Measurements from ENCODE around the gene APPL2. TPM values are rescaled to one million over a fixed set of nuclear protein-coding genes. Genes with fewer than 3 reads are reported as not detected.

The APPL2 gene
- total and polyA plus RNA-seq, 2 donors (not counting 1 experiment from before 2014, with no cell fraction given), result 20.5 to 58.3 TPM

GRCh38 chr12:105220929-105221290, 15.1 kb downstream of the APPL2 start:
- no peak overlapping the region for H3K27ac Mint-ChIP-seq
- ChIA-PET CTCF (interaction anchor here (1.2 kb wide), 1 partner anchor 1112 kb away, joined by 3 read pairs; no protein-coding TSS in a partner anchor), POLR2A (no interaction called here)
- WGBS (ENCODE audit: insufficient coverage), result 100% methylated on average over 1 of the region's 3 CpGs
- TF ChIP-seq CTCF (IDR thresholded peaks at IDR 0.05) (no peak), EZH2 (IDR thresholded peaks at IDR 0.05; ENCODE audit: borderline replicate concordance, insufficient read depth, low read depth, low read length, poor library complexity, severe bottlenecking) (no peak)
- ATAC-seq (ENCODE audit: low read depth) (no peak), DNase-seq (no peak)
- Histone ChIP-seq H3K4me3 (ENCODE audit: control extremely low read depth in 1 of 5, extremely low read depth in 1 of 5, insufficient read depth in 1 of 5, low read depth in 2 of 5, low read length in 4 of 5) (no peak overlapping the region), H3K36me3 (replicated peaks in 1 of 2; ENCODE audit: control extremely low read depth in 1 of 2, control insufficient read depth in 1 of 2, extremely low read depth in 1 of 2, insufficient read depth in 2 of 2, low read length in 1 of 2) (peaks cover 4 to 66% of the 10 kb centered on the region in 2 experiments), H4K20me1 (ENCODE audit: control insufficient read depth, insufficient read depth, low read length, poor library complexity, severe bottlenecking) (peaks cover 43% of the 10 kb centered on the region), H3K9ac (ENCODE audit: low read length) (no peak overlapping the region), H3K9me3 (ENCODE audit: control extremely low read depth in 1 of 3, control insufficient read depth in 2 of 3, insufficient read depth in 1 of 3, low read length in 2 of 3) (no peaks in the 10 kb centered on the region), H3K27ac (ENCODE audit: low read length in 2 of 2) (no peak overlapping the region), H3K27me3 (replicated peaks in 1 of 4; ENCODE audit: control extremely low read depth in 1 of 4, control insufficient read depth in 3 of 4, insufficient read depth in 4 of 4, low read length in 3 of 4) (no peaks in the 10 kb centered on the region), H3K4me1 (ENCODE audit: control insufficient read depth in 2 of 2, insufficient read depth in 2 of 2, low read length in 2 of 2) (peaks cover 3 to 6% of the 10 kb centered on the region in 2 donors), H3K79me2 (ENCODE audit: control insufficient read depth, insufficient read depth, low read length) (peaks cover 31% of the 10 kb centered on the region), H2AFZ (ENCODE audit: insufficient read depth, low read depth, low read length, poor library complexity, severe bottlenecking) (no peak overlapping the region), H3K4me2 (replicated peaks; ENCODE audit: low read depth, low read length, poor library complexity, severe bottlenecking) (no peak overlapping the region)
- no peaks in the 10 kb centered on the region for H3K27me3 Mint-ChIP-seq
- no peaks in the 10 kb centered on the region for H3K9me3 Mint-ChIP-seq (ENCODE audit: insufficient read depth)
- no peak overlapping the region for H3K4me3 Mint-ChIP-seq
- intact Hi-C loops (cut with micrococcal nuclease), result no loop called here
- H3K4me1 Mint-ChIP-seq, result peaks cover 7% of the 10 kb centered on the region

GRCh38 chr12:105220150-105220928, 15.6 kb downstream of the APPL2 start:
- H3K4me2 ChIP-seq (replicated peaks; ENCODE audit: low read depth, low read length, poor library complexity, severe bottlenecking), result no peak overlapping the region
- no peak overlapping the region for H3K4me3 Mint-ChIP-seq
- no peaks in the 10 kb centered on the region for H3K27me3 ChIP-seq (replicated peaks in 1 of 4; ENCODE audit: control extremely low read depth in 1 of 4, control insufficient read depth in 3 of 4, insufficient read depth in 4 of 4, low read length in 3 of 4)
- CTCF ChIA-PET, result interaction anchor here (1.2 kb wide), 1 partner anchor 1112 kb away, joined by 3 read pairs; no protein-coding TSS in a partner anchor
- H3K27me3 Mint-ChIP-seq, result no peaks in the 10 kb centered on the region
- no peak overlapping the region for H3K27ac ChIP-seq (ENCODE audit: low read length in 2 of 2)
- no peak for ATAC-seq (ENCODE audit: low read depth)
- no peak overlapping the region for H3K9ac ChIP-seq (ENCODE audit: low read length)
- POLR2A ChIA-PET, result no interaction called here
- intact Hi-C loops (cut with micrococcal nuclease), result no loop called here
- peaks cover 0 to under 1% of the 10 kb centered on the region in 2 donors for H3K4me1 ChIP-seq (ENCODE audit: control insufficient read depth in 2 of 2, insufficient read depth in 2 of 2, low read length in 2 of 2)
- TF ChIP-seq CTCF (IDR thresholded peaks at IDR 0.05) (no peak), EZH2 (IDR thresholded peaks at IDR 0.05; ENCODE audit: borderline replicate concordance, insufficient read depth, low read depth, low read length, poor library complexity, severe bottlenecking) (no peak)
- DNase-seq, result no peak
- H3K4me3 ChIP-seq (ENCODE audit: control extremely low read depth in 1 of 5, extremely low read depth in 1 of 5, insufficient read depth in 1 of 5, low read depth in 2 of 5, low read length in 4 of 5), result no peak overlapping the region
- no peak overlapping the region for H2AFZ ChIP-seq (ENCODE audit: insufficient read depth, low read depth, low read length, poor library complexity, severe bottlenecking)
- H3K79me2 ChIP-seq (ENCODE audit: control insufficient read depth, insufficient read depth, low read length), result peaks cover 31% of the 10 kb centered on the region
- no peak overlapping the region for H3K27ac Mint-ChIP-seq
- peaks cover under 1% of the 10 kb centered on the region for H3K4me1 Mint-ChIP-seq
- peaks cover 43% of the 10 kb centered on the region for H4K20me1 ChIP-seq (ENCODE audit: control insufficient read depth, insufficient read depth, low read length, poor library complexity, severe bottlenecking)
- peaks cover 4 to 72% of the 10 kb centered on the region in 2 experiments for H3K36me3 ChIP-seq (replicated peaks in 1 of 2; ENCODE audit: control extremely low read depth in 1 of 2, control insufficient read depth in 1 of 2, extremely low read depth in 1 of 2, insufficient read depth in 2 of 2, low read length in 1 of 2)
- 100% methylated on average over 3 of the region's 6 CpGs for WGBS (ENCODE audit: insufficient coverage)
- no peaks in the 10 kb centered on the region for H3K9me3 Mint-ChIP-seq (ENCODE audit: insufficient read depth)
- H3K9me3 ChIP-seq (ENCODE audit: control extremely low read depth in 1 of 3, control insufficient read depth in 2 of 3, insufficient read depth in 1 of 3, low read length in 2 of 3), result no peaks in the 10 kb centered on the region

All from B cell (primary cell).